K562 (cell line): Measurements from ENCODE around the gene TEX14.

Experiments
- BCL6 ChIP-seq: fragments of 250-450 bp; sonication (Bioruptor Pico); IDR thresholded peaks from 2 replicates; pipeline ENCODE4 v1.4.0; 2020
- CHD4 ChIP-seq: fragments of 200-600 bp; sonication (generic); IDR thresholded peaks from 3 replicates; pipeline ENCODE4 v1.6.1; 2012; ENCODE audit warnings: low read depth, mild to moderate bottlenecking, mixed read lengths, low read length, inconsistent platforms; ENCODE audit not compliant: insufficient read depth, insufficient replicate concordance, poor library complexity, severe bottlenecking
- CTCF ChIP-seq, 3 experiments: IDR thresholded peaks in 2 of 3; conservative IDR thresholded peaks in 1 of 3; 2 replicates each; pipeline ENCODE4 v1.5.1; 2011 to 2012; ENCODE audit warnings: low read length in 3 of 3, mild to moderate bottlenecking in 3 of 3, control low read depth in 2 of 3, improper control_type of control experiment in 1 of 3, inconsistent platforms in 1 of 3, low read depth in 1 of 3, mixed read lengths in 1 of 3, moderate library complexity in 1 of 3; ENCODE audit not compliant: insufficient read depth in 2 of 3
- EGR1 ChIP-seq: fragments of 450-650 bp; conservative IDR thresholded peaks from 2 replicates; pipeline ENCODE4 v1.6.1; 2017; ENCODE audit warnings: mild to moderate bottlenecking
- ELK1 ChIP-seq: sonication (generic); formaldehyde crosslinking; IDR thresholded peaks from 2 replicates; pipeline ENCODE4 v1.8.1; 2022; ENCODE audit warnings: missing genetic modification reagents
- MAZ ChIP-seq, 2 experiments: fragments of 450-650 bp in 1 of 2; sonication (generic) in 1 of 2; formaldehyde crosslinking; IDR thresholded peaks in 1 of 2; conservative IDR thresholded peaks in 1 of 2; 2 replicates each; pipeline versions ENCODE4 v1.4.0 to v1.5.0; 2020; ENCODE audit warnings: mild to moderate bottlenecking in 1 of 2, missing genetic modification reagents in 1 of 2
- MXI1 ChIP-seq: IDR thresholded peaks from 2 replicates; pipeline ENCODE4 v1.6.1; 2011; ENCODE audit warnings: low read depth, mild to moderate bottlenecking, improper control_type of control experiment, low read length
- SUPT5H ChIP-seq: fragments of 450-650 bp; IDR thresholded peaks from 2 replicates; pipeline ENCODE4 v1.6.1; 2016
- TBP ChIP-seq: optimal IDR thresholded peaks from 2 replicates; pipeline ENCODE3; 2011; ENCODE audit warnings: low read depth, low read length, improper control_type of control experiment
- ZNF217 ChIP-seq: sonication (generic); formaldehyde crosslinking; IDR thresholded peaks from 2 replicates; pipeline ENCODE4 v1.8.0; 2022; ENCODE audit warnings: mild to moderate bottlenecking, missing genetic modification reagents
- ZNF263 ChIP-seq: sonication (generic); formaldehyde crosslinking; IDR thresholded peaks from 2 replicates; pipeline ENCODE4 v1.8.0; 2022; ENCODE audit warnings: mild to moderate bottlenecking, missing genetic modification reagents, borderline replicate concordance
- ZNF707 ChIP-seq: fragments of 250-450 bp; sonication (Bioruptor Pico); conservative IDR thresholded peaks from 2 replicates; pipeline ENCODE4 v1.8.0; 2022; ENCODE audit warnings: inconsistent platforms, mild to moderate bottlenecking, moderate library complexity
- ZZZ3 ChIP-seq: fragments of 450-650 bp; IDR thresholded peaks from 2 replicates; pipeline ENCODE4 v1.6.1; 2016; ENCODE audit warnings: antibody characterized with exemption, mild to moderate bottlenecking, moderate library complexity

- no peak for TF ChIP-seq CTCF (IDR thresholded peaks at IDR 0.05 in 2 of 3, conservative IDR thresholded peaks at IDR 0.05 in 1 of 3; ENCODE audit: insufficient read depth in 2 of 3, low read depth in 1 of 3, low read length in 3 of 3)
- TF ChIP-seq MXI1, result no peak
- TF ChIP-seq TBP, result no peak
- no peak for TF ChIP-seq ZZZ3
- TF ChIP-seq MAZ (CRISPR knock-in tag; conservative IDR thresholded peaks at IDR 0.05 in 1 of 2, IDR thresholded peaks at IDR 0.05 in 1 of 2), result no peak
- TF ChIP-seq BCL6 (CRISPR knock-in tag), result no peak
- no peak for TF ChIP-seq SUPT5H
- no peak for TF ChIP-seq EGR1
- no peak for TF ChIP-seq CHD4
- TF ChIP-seq ELK1 (CRISPR knock-in tag), result no peak
- TF ChIP-seq ZNF263, result no peak
- TF ChIP-seq ZNF707 (CRISPR knock-in tag), result no peak
- TF ChIP-seq ZNF217 (CRISPR knock-in tag), result no peak
These were observed 126.2 kb downstream of the TEX14 start for GRCh38 chr17:58565389-58566311.
